GM04504 (cell line): Measurements from ENCODE around the gene R3HDM2.

ENCODE experiments used
- DNase-seq: peaks from one replicate; pipeline ENCODE4 v3.0.0-alpha.2; 2012; ENCODE audit warnings: low read depth

Gene R3HDM2

DNA sequence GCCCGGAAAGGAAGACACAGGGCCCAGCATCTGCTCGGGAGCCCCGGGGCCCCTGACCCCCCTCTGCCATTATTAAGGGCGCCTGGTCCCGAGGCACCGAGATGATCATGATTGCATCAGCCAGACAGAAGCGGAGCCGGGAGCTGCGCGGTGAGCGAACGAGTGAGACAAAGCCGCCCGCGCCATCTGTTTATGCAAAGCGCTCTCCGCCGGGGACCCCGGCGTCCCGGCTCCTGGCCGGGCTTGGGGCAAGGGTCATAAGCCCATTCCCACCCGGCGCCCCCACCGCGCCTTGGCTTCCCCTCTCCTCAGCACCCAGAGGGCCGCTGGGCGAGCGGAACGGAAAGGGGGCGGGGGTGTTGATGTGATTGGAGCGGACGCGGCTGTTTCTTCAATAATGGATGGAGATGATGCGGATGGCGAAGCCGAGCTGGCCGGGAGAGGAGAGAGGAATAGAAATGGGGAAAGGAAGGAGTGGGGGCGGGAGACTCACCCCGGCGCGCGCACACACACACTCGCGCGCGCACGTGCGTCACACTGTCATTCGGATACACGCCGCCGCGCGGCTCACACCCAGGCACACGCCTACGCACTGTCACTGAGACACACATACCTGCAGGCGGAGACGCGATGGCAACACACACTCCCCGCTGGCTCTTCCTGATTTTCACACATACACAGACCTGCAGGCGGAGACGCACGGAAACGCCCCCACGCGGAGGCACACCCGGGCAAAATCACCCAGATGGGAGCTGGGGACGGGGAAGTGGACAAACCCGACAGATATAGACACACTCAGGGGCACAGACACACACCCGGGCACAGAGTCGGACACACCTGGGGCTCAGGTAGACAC is 190.5 kb downstream of the R3HDM2 start:
- no peak for DNase-seq

DNA sequence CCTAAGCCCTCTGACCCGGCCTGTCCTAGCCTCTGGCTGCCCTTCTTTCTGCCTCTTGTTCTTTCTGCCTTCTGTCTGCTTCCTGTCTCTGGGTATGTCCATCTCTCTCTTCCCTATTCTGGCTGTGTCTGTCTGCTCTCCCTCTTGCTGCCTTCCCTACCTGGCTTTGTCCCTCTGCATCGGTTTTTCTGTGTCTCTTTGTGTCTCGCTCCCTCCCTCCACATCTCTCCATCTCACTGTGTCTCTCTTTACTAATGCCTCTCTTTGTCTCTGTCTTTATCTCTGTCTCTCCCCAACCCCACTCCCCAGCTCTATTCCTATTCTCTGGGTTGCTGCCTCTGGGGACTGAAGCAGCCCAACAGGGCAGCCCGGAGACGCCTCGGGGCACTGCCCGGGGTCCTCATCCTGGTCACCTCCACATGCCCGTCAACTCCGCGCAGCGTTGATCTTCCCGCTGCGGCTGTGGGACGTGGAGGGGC is 191.2 kb downstream of the R3HDM2 start:
- DNase-seq: no peak

DNA sequence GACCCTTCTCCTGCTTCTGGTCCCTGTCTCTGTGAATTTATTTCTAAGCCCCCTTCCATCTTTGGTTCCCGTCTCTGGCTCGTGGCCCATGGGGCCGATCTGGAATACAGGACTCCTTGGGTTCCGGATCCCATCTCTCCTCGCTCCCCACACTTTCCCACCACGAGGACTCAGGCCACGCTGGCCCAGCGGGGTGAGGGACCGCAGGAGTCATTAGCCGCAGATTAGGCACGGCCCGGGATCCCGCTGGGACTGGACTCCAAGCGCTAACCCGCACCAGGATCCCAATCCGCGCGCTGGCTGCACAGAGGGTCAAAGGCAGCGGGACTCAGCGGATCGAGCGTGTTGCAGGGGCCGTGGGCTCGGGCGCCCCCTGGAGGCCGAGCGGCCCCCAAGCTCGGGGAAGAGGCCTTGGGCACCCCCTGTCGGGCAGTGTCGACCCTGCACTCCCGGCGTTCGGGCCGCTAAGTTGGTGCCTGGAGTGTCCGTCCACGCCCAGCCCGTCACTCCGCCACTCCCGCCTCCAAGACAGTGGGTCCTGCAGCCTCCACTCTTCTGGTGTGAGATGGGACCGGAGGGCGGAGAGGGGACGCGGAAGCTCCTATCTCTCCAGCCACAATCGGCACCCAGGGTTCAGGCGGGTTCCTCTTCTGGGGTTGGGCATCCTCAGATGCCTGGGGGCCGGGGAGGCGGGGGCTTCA is 191.8 kb downstream of the R3HDM2 start:
- DNase-seq: peak; percentile 82

DNA sequence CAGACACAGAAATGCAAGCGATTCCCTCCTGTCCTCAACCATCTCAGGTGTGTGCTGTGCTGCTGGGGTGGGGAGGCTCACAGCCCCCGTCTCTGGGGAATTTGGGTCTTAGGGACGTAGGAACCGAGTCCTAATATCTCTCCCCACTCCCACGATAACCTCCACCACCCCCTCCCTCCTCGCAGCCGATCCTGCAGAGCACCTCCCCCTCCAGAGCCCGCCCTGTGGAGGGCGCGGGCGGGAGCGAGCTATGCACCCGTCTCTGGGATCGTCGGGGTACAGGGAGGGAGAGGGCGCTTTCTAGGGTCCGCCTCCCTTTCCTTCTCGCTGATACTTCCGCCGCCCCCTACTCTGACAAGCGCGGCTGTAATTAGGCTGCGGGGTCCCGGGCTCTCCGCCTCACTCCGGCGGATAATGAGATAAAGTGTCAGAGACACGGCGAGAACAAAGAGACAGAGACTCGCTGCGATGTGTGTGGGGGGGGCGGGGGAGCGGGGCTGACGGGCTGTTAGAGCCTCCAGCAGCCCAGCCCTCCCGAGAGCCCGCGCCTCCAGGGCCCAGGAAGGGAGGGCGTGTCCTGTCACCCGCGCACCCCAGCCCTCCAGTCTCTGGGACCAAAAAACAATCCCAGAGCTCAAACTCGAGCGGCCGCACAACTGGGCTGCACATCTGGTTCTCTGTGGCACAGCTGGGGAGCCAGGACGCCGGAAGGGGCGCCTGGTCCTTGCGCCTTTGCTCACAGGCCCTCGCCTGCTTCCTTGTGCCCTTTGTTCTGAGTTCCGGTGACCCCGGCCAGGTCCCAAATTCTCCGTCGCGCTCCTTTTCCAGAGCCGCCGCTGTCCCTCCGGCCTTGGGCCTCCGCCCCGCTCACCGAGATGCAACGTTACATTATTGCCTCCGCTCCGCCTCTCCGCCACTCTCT is 192.7 kb downstream of the R3HDM2 start:
- no peak for DNase-seq

DNA sequence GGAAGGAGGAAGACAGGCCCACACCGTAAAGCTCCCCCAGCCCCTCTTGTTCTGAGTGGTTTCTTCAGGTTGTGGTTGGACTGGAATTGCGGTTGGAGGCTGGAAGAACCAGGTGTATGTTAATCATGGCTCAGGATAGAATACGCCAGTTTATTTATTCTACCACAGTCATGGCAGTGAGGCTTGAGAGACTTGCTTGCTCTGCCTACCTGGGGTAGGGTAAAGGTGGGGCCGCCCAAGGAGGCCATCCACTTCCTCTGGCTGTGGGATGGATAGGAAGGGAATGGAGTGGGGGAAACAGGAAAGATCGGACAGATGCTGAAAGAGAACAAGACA is 193.3 kb downstream of the R3HDM2 start:
- no peak for DNase-seq

DNA sequence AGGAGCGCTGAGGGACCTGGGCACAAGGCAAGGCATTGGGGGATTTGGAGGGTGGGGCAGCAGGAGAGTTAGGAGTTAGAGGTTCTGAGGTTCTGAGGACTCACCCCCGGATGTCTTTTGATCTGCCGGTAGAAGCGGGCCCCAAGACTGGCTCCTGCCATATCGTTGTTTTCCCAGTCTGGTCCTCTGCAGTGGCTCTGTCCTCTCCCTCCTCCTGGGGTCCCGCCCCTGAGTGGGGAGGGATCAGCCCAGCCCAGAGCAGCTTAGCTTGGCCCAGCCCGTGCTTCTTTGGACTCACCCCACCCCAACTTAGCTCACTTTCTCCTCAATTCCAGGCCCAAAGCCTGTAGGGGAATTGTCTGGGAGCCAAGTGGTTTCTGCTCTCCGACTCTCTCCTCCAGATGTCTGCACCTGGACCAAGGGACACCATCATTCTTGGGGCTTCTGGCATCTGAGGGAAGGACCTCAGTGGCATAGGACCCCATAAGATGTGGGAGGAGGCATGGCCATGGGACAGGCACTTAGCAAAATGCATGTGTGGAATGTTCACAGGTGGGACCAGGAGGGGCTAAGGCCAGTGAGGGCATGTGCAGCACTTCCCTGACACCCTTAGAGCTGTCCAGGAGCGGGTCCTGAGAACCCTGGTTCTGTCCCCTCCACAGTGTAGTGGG is 193.8 kb downstream of the R3HDM2 start:
- no peak for DNase-seq

DNA sequence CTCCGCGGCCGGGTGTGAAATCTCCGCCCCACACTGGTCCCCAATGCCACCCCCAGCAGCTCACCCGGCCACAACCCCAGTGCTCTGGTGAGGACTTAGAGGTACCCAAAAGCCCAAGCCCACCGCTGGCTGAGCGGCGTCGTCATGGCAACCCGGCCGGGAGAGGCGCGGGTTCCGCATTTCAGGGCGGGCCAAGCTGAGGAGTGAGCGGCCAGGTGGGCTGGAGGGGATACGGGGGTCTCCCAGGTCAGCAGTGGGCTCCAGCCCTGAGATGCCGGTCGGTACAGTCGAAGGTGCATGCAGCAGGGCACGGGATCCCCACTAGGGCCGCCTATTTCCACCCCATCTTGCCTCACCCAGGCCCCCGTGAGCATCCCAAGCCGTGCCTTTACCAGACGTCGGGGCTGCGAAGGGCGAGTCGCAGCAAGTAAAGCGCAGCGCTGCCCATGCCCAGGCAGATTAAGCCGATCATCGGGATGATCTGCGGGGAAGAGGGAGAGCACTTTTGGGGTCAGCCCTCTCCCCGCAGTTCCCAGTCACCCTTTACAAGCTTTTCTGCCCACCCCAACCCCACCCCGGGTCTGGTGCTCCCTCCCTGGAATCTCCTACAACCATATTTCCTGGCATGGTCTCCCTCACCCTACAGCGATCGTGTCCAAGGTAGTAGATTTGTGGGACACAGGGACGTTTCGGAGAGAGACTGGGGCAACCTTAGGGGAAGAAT is 194.5 kb downstream of the R3HDM2 start:
- DNase-seq: no peak

DNA sequence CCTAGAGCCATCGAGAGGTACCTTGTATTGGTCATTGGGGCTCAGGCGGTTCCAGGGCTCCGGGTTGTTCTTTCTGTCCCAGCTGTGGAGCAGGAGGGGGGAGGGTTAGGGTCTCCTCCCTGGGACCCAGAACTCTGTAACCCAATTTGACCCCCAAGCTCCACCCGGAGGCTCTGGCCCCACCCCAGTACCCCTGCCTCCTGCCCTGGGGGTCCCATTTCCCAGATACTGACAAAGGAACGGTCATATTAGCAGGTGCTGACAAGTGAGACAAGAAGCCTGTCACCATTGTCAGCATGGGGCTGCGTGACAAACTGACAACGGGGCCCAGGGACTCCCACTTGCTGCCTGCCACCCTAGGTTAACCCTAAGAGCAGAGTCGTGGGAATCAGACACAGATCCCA is 195.1 kb downstream of the R3HDM2 start:
- no peak for DNase-seq

DNA sequence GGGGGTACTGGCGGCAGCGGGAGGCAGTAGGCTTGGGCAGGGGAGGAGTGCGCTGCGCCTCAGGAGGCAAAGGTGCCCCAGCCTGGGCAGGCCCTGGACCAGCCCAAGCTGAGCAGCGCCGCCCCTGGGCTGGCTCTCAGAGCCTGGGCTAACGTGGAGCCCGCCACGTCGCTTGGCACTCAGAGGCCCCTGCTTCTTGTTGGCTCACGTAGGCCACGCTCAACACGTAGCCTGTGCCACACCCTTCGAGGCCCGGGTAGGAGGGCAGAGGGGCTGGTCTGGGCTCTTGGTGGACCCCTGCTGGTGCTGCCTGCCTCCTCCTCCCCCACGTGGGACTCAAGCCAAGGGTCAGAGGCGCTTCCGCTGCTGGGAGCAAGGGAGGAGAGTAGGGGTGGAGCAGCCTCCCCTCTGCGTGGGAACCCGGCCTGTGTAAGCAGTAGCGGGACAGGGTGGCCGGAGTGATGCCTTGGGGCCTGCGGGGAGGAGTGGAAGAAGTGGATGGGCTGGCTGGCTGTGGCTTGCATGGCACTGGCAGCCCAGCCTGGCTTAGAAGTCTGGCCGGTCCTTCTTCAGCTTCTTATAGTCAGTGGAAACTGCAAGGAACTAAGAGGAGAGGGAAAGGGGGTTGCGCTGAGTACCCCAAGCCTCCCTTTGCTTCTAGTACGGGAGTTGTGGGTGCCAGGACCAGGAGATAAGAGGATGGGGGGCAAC is 195.7 kb downstream of the R3HDM2 start:
- no peak for DNase-seq

DNA sequence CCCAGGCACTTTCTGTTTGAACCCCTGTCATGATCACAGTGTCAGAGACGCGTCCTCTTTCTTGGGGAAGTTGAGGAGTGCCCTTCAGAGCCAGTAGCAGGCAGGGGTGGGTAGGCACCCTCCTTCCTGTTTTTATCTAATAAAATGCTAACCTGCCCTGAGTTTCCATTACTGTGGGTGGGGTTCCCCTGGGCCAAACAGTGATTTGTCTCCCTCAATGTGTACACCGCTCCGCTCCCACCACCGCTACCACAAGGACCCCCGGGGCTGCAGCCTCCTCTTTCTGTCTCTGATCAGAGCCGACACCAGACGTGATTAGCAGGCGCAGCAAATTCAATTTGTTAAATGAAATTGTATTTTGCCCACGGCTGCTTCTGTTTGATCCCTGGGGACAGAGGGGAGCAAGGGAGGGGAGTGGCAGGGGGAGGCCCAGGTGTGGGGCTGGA is 196.2 kb downstream of the R3HDM2 start:
- no peak for DNase-seq

DNA sequence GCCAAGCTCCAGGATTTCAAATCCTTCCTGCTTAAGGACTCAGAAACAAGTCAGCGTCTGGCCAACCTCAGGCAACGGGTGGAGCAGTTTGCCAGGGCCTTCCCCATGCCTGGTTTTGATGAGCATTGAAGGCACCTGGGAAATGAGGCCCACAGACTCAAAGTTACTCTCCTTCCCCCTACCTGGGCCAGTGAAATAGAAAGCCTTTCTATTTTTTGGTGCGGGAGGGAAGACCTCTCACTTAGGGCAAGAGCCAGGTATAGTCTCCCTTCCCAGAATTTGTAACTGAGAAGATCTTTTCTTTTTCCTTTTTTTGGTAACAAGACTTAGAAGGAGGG is 196.6 kb downstream of the R3HDM2 start:
- no peak for DNase-seq

DNA sequence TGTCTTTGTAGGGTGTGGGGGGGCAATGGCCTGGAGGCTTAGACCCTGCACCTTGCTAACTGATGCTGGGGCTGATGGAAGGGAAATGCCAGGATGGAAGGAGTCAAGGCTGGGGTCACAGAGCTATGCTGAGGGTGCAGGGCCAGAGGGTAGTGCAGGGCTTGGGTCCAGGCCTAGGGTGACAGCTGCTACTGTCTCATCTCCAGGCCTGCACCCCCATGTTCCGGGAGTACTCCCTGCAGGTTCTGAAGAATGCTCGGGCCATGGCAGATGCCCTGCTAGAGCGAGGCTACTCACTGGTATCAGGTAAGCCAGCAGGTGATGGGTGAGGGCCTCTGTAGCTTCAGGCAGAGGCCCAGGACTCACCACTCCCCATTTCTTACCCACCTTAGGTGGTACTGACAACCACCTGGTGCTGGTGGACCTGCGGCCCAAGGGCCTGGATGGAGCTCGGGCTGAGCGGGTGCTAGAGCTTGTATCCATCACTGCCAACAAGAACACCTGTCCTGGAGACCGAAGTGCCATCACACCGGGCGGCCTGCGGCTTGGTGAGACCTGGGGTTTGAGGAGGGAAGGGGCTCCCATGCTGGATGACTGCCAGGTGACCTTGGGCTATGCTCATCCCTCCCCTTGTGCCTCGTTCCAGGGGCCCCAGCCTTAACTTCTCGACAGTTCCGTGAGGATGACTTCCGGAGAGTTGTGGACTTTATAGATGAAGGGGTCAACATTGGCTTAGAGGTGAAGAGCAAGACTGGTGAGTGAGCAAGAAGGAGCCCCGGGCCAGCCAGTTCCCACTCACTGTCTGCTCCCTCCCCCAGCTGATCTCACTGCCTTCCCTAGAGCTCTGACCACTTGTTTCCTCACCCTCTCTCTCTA is 197.2 kb downstream of the R3HDM2 start:
- DNase-seq: no peak

DNA sequence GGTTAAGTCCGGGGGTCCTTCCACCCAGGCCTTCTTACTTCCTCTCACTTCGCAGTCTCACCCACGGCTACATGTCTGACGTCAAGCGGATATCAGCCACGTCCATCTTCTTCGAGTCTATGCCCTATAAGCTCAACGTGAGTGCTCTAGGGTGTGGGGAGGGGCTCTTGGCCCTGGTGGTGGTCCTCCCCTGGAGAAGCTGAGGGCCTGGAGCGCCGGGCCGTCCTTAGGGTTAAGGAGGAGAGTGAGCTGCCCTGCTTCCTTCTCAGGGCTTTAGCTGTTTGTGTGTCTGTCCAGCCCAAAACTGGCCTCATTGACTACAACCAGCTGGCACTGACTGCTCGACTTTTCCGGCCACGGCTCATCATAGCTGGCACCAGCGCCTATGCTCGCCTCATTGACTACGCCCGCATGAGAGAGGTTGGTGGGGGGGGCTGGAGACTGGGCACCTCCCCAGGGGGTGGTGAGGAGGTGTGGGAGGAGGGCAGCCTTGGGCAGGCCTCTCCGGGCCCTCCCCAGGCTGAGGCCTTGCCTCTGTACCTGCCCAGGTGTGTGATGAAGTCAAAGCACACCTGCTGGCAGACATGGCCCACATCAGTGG is 198.6 kb downstream of the R3HDM2 start:
- no peak for DNase-seq

DNA sequence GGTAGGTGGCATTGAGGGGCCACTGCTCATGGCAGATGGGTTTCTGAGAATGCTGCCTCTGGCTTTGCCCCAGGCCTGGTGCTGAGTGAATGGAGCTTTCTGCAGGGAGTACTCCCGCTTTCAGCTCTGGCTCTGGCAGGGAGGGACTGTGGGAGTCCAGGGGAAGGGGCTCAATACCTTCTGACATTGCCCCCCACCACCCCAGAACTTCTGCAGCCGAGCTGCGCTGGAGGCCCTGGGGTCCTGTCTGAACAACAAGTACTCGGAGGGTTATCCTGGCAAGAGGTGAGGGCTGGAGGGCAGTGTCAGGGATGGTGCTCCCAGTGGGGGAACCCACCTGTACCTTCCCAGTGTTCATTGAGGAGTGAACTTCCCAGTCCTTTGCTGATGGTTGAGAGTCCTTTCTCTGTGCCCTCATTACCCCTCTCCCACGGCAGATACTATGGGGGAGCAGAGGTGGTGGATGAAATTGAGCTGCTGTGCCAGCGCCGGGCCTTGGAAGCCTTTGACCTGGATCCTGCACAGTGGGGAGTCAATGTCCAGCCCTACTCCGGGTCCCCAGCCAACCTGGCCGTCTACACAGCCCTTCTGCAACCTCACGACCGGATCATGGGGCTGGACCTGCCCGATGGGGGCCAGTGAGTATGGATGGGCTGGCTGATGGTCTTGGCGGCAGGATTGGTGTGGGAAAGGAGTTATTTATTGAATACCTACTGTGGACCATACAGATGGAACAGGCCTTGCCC is 199.4 kb downstream of the R3HDM2 start:
- DNase-seq: no peak

DNA sequence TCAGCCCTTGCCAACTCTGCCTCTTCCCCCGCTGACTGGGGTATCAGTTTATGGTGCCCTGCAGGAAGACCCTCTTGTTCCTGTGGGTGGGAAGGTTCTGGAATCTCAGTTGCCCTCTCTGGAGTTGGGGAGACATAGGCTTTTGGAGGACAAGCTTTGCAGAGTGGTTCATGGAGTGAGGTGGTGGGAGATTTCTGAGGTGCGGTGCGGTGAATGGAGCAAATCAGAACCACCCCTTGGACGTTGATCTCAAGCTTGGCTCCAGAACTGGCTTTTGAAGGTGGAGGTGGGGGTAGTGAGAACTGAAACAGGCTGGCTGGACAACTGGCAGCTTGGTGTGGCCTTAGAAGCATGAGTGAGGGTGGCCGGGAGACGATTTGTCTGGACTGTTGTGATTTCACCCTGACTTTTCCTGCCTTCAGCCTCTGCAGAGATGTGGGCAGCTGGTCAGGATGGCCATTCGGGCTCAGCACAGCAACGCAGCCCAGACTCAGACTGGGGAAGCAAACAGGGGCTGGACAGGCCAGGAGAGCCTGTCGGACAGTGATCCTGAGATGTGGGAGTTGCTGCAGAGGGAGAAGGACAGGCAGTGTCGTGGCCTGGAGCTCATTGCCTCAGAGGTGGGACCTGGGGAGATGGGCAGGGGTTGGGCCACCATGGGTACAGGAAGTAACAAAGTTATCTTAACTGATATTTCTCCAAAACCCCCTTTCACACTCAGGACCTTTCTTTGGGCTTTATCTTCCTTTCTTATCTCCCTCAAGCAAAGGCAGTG is 200.3 kb downstream of the R3HDM2 start:
- DNase-seq: no peak

DNA sequence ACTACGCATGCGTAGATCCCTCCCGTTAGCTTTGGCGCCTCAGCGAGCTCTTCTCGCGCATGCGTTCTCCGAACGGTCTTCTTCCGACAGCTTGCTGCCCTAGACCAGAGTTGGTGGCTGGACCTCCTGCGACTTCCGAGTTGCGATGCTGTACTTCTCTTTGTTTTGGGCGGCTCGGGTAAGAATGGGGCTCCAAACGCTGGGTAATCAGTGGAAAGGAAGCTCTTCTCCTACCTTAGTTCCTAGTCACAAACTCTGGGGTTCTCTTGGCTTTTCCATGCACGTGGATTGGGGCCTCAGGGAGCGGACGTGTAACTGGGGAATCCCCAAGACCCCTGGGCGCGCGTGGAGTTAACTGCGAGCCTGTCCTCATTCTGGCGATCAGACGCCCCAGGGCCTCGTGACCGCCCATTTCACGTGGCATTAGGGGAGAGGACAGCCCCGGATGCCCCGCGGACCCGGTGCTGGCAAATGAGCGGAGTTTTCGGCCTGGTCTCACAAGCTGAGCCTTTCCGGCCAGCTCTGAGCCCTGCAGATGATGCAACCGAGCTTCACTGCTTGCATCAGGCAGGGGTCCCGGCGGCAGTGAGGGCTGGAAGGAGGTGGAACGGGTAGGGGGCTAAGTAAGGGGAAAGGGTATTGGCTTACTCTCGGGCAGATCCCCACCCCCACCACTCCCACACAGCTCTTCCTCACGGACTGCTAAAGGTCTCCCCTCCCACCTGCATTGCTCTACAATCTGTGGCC is 201.0 kb downstream of the R3HDM2 start, which contains the start of gene SHMT2:
Gene SHMT2, plus strand, starts transcription at position 78 of the 747 bp plus-strand sequence. Its CDS starts 68 bp downstream, at position 146.
- DNase-seq: peak; percentile 87
